Spleen (tissue), 13 donors: ENCODE measurements around the gene BCAS2. TPM values are rescaled to one million over a fixed set of nuclear protein-coding genes. Genes with fewer than 3 reads are reported as not detected.

Experiments
- DNase-seq: peaks from one replicate; pipeline ENCODE4 v3.0.0-alpha.2; 2020
- H3K27ac ChIP-seq, 8 donors: fragments of 200-600 bp; sonication (generic) in 7 of 8; 1 replicate in 4 of 8; 2 replicates in 4 of 8; pipeline versions ENCODE4 v1.5.0 to v1.8.0; 2016 to 2021; ENCODE audit warnings: inconsistent platforms in 4 of 8, mild to moderate bottlenecking in 4 of 8, moderate library complexity in 1 of 8
- H3K27me3 ChIP-seq, 7 donors: fragments of 200-600 bp; sonication (generic) in 6 of 7; replicated peaks in 1 of 7; 1 replicate in 4 of 7; 2 replicates in 3 of 7; pipeline versions ENCODE4 v1.5.0 to v1.8.0; 2016 to 2021; ENCODE audit warnings: inconsistent platforms in 3 of 7, mild to moderate bottlenecking in 1 of 7
- H3K36me3 ChIP-seq, 6 donors: fragments of 200-600 bp; sonication (generic) in 5 of 6; 1 replicate in 4 of 6; 2 replicates in 2 of 6; pipeline versions ENCODE4 v1.5.0 to v1.8.0; 2016 to 2021; ENCODE audit warnings: inconsistent platforms in 2 of 6
- H3K4me1 ChIP-seq, 6 donors: fragments of 200-600 bp; sonication (generic) in 5 of 6; 1 replicate in 3 of 6; 2 replicates in 3 of 6; pipeline versions ENCODE4 v1.5.0 to v1.8.0; 2016 to 2021; ENCODE audit warnings: inconsistent platforms in 3 of 6
- H3K4me3 ChIP-seq, 8 donors: fragments of 200-600 bp; sonication (generic) in 7 of 8; 1 replicate in 4 of 8; 2 replicates in 4 of 8; pipeline versions ENCODE4 v1.5.0 to v1.8.0; 2016 to 2021; ENCODE audit warnings: inconsistent platforms in 4 of 8, mild to moderate bottlenecking in 4 of 8, moderate library complexity in 2 of 8
- H3K9me3 ChIP-seq, 8 donors: fragments of 200-600 bp; sonication (generic) in 7 of 8; 1 replicate in 4 of 8; 2 replicates in 4 of 8; pipeline versions ENCODE4 v1.5.0 to v1.8.0; 2016 to 2021; ENCODE audit warnings: inconsistent platforms in 4 of 8
- POLR2A ChIP-seq, 3 donors: fragments of 450-650 bp; IDR thresholded peaks; one replicate each; pipeline ENCODE4 v1.5.1; 2017; ENCODE audit warnings: antibody characterized with exemption in 3 of 3, mild to moderate bottlenecking in 1 of 3
- POLR2AphosphoS5 ChIP-seq, 3 donors: sonication (generic); formaldehyde crosslinking; IDR thresholded peaks; one replicate each; pipeline ENCODE4 v1.5.1; 2017; ENCODE audit warnings: antibody characterized with exemption in 3 of 3
- WGBS, 5 donors: extraction: QIAGEN DNeasy Blood & Tissue Kit in 3 of 5; methylation state at CpG; one replicate each; pipeline versions ENCODE4 v1.1.5 to v1.1.7; 2013 to 2018; 5-methylcytosine and 5-hydroxymethylcytosine counted together
- intact Hi-C: fragments of 100-400 bp; cut with DNase I; formaldehyde crosslinking; loops from one replicate; pipeline ENCODE4 v1.15.0; 2023; ENCODE audit warnings: low total_unique reads
- long read RNA-seq, 2 donors: transcript quantifications; one replicate each; lab custom pipeline, GENCODE V29; 2026
- polyA plus RNA-seq, 3 donors: library from polyadenylated mRNA; stranded (reverse); fragments of 200-250 nt; gene quantifications; one replicate each; pipeline ENCODE4 v1.2.1, GENCODE V29; 2013
- total RNA-seq, 7 donors: library from RNA; depleted of rRNA in 3 of 7; stranded (reverse); fragments of >200 nt in 3 of 7; fragmentation: NEBNext Ultra II Directional in 4 of 7; extraction: Animal tissue kit (Norgen Biotek cat#: 25700) in 4 of 7; gene quantifications; one replicate each; pipeline versions ENCODE4 v1.1.0 to v1.2.1, GENCODE V29; 2016 to 2021
- TF ChIP-seq, protein P1 (sequence below), 11 experiments: fragments of 200-600 bp in 7 of 11; fragments of 450-650 bp in 4 of 11; sonication (generic) in 4 of 11; IDR thresholded peaks in 8 of 11; conservative IDR thresholded peaks in 3 of 11; 1 replicate in 7 of 11; 2 replicates in 4 of 11; pipeline versions ENCODE4 v1.4.0 to v1.8.0; 2016 to 2021; ENCODE audit warnings: antibody characterized with exemption in 11 of 11, inconsistent platforms in 4 of 11, mild to moderate bottlenecking in 1 of 11
- donor health status: healthy with polysubstance abuse.
- donor health status: DM: no; HTN: no; CAD: no; lungs with moderate emphysema.
- donor health status: DM: no; HTN: no; CAD: no.
- donor health status: Bipolar disorder and iron deficiency.
- donor health status: healthy.
- donor health status: DM: no; HTN: no; CAD: no.
- donor health status: DM: yes; HTN: yes; CAD: no.

Gene BCAS2
- total RNA-seq: 10 to 100 TPM; 20.3 to 29.7 (median 28.4) TPM
- polyA plus RNA-seq: 10 to 100 TPM; 23.3 to 37.1 (median 33.2) TPM
- long read RNA-seq, donor 1, transcript BCAS2-201 (7 exons, 1,299 nt): major isoform, 16 of 17 reads
- long read RNA-seq, donor 1, partial matches to known transcripts: 0 of 17 reads
- long read RNA-seq, donor 1, other reads (novel, unspliced or antisense): 0 of 17 reads
- long read RNA-seq, donor 2, transcript BCAS2-201 (7 exons, 1,299 nt): major isoform, 13 of 13 reads
- long read RNA-seq, donor 2, partial matches to known transcripts: 0 of 13 reads
- long read RNA-seq, donor 2, other reads (novel, unspliced or antisense): 0 of 13 reads

DNA sequence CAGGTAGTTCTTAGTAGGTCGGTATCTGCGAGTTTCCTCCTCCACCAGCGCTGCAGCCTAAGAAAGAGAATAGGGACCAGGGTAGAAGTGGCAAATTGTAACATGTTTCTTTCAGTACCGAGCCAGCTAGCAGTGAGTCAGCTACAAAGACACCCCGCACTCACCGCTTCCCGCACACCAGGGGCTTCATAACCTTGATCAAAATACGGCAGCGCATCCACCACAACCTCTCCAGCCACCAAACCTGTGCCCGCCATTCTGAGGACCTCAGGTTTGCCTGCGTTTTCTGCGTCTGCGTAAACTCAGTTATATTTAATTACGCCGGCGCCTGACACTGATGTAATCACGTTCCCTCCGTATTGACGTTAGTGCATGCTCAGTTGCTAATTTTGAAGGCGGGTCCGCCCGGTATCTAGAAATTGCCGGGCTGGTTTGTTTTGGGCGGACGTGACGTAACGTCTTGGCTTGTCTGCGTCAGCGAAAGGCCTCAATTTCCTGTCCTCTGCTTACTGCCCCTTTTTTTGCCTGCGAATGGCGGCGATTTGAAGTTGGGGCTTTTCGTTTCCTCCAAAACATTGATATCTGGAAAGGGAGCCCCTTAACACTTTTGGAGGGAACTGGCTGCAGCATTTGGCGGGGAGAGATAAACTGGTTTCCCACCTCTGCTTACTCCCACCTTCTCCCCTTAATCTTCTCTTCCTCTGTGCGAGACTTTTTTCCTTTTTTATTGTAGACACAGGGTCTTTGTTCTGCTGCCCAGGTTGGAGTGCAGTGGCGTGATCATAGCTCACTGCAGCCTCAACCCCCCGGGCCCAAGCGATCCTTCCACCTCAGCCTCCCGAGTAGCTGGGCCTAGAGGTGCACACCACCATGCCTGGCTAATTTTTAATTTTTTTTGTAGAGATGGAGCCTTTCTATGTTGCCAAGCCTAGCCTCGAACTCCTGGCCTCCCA, at the start of gene BCAS2:
TSS of gene BCAS2 (minus strand) at position 281 of the 953 bp plus-strand sequence. CDS start at position 257, 24 bp downstream.
- H3K27me3 ChIP-seq: no peaks in the 10 kb centered on the region
- TF ChIP-seq, protein P1, sequence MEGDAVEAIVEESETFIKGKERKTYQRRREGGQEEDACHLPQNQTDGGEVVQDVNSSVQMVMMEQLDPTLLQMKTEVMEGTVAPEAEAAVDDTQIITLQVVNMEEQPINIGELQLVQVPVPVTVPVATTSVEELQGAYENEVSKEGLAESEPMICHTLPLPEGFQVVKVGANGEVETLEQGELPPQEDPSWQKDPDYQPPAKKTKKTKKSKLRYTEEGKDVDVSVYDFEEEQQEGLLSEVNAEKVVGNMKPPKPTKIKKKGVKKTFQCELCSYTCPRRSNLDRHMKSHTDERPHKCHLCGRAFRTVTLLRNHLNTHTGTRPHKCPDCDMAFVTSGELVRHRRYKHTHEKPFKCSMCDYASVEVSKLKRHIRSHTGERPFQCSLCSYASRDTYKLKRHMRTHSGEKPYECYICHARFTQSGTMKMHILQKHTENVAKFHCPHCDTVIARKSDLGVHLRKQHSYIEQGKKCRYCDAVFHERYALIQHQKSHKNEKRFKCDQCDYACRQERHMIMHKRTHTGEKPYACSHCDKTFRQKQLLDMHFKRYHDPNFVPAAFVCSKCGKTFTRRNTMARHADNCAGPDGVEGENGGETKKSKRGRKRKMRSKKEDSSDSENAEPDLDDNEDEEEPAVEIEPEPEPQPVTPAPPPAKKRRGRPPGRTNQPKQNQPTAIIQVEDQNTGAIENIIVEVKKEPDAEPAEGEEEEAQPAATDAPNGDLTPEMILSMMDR (IDR thresholded peaks at IDR 0.05 in 8 of 11, conservative IDR thresholded peaks at IDR 0.05 in 3 of 11): peak in 1 of 11 experiments; percentile 25
- TF ChIP-seq POLR2A (IDR thresholded peaks at IDR 0.05) (peak; percentile 22 to 93 (median 71)), POLR2AphosphoS5 (IDR thresholded peaks at IDR 0.05) (peak; percentile 69 to 98 (median 96))
- intact Hi-C loops: loop anchor here (10.0 kb wide), 1 partner anchor 133 kb away; the partner anchor contains the start of gene NRAS
- 6 to 10% (median 7%) methylated on average over 35 to 40 of the region's 40 CpGs for WGBS, 5 donors
- H3K9me3 ChIP-seq: no peaks in the 10 kb centered on the region
- peaks cover 18 to 50% (median 42%) of the 10 kb centered on the region in 6 donors for H3K4me1 ChIP-seq
- H3K36me3 ChIP-seq: peaks cover 0 to 55% (median 24%) of the 10 kb centered on the region in 6 donors
- peak; percentile 97 for DNase-seq
- H3K4me3 ChIP-seq: peak within 1 kb of the TSS; percentile 40 to 80 (median 58)
- H3K27ac ChIP-seq: peak within 1 kb of the TSS; percentile 88 to 94 (median 90)

DNA sequence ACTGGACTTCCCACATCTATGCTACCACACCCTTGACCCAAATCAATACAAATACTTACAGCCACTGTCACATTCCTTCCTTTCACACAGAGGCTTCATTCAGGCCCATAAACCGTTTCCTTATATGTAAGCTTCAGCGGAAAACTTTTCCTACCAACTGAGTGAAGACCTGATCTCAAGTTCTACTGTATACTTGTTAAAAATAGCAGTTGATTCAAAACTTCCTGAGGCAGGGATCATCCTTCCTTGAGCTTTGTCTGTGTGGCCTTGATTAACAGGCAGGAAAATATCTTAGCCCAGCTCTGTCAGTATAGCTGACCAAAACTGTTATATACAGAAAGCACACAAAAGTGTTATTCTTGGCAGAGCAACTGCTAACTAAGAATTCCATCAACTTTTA, 45.7 kb upstream of the BCAS2 start:
- no peak for DNase-seq
- intact Hi-C loops: no loop called here
- H3K36me3 ChIP-seq: peaks cover 0 to 4% (median 0%) of the 10 kb centered on the region in 6 donors
- 29 to 56% (median 34%) methylated on average over 2 of the region's 2 CpGs for WGBS, 5 donors
- TF ChIP-seq, protein P1 (IDR thresholded peaks at IDR 0.05 in 8 of 11, conservative IDR thresholded peaks at IDR 0.05 in 3 of 11): no peak
- TF ChIP-seq POLR2A (IDR thresholded peaks at IDR 0.05): no peak
- TF ChIP-seq POLR2AphosphoS5 (IDR thresholded peaks at IDR 0.05): no peak
- H3K4me1 ChIP-seq: no peaks in the 10 kb centered on the region
- H3K27ac ChIP-seq: no peak overlapping the region
- peaks cover 0 to 11% (median 7%) of the 10 kb centered on the region in 8 donors for H3K9me3 ChIP-seq
- H3K27me3 ChIP-seq: peaks cover 0 to 10% (median 0%) of the 10 kb centered on the region in 7 donors
- H3K4me3 ChIP-seq: no peak overlapping the region

GRCh38 chr1:114623364-114623763, 41.9 kb upstream of the BCAS2 start:
- intact Hi-C loops: no loop called here
- Histone ChIP-seq H3K27me3 (no peaks in the 10 kb centered on the region), H3K4me1 (no peaks in the 10 kb centered on the region), H3K4me3 (no peak overlapping the region), H3K27ac (no peak overlapping the region), H3K36me3 (peaks cover 0 to 15% (median 0%) of the 10 kb centered on the region in 6 donors), H3K9me3 (no peaks in the 10 kb centered on the region)
- DNase-seq: no peak
- WGBS, 5 donors: 91 to 98% (median 94%) methylated on average over 5 of the region's 5 CpGs
- no peak for TF ChIP-seq POLR2A (IDR thresholded peaks at IDR 0.05)
- no peak for TF ChIP-seq POLR2AphosphoS5 (IDR thresholded peaks at IDR 0.05)
- TF ChIP-seq, protein P1 (IDR thresholded peaks at IDR 0.05 in 8 of 11, conservative IDR thresholded peaks at IDR 0.05 in 3 of 11): no peak
